Fibroblast of upper back skin (primary cell): ENCODE measurements around the gene TK2.

Experiments used
- DNase-seq: peaks from one replicate; pipeline ENCODE4 v3.0.0-alpha.2; 2013

TK2 gene

DNA sequence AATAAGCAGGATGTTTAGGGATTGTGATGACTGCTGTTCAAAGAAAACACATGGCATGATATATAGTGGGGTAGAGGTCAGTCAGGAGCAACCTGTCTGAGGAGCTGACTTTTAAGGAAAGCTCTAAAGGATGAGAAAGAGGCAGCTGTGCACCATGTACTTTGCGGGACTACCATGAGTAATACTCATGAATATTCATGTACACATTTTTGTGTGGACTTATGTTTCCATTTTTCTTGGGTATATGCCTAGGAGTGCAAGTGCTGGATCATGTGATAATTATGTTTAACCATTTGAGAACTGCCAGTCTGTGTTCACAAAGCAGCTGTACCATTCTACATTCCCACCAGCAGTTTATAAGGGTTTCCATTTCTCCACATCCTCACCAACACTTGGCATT, 87.0 kb downstream of the TK2 start:
- DNase-seq: peak; percentile 36

DNA sequence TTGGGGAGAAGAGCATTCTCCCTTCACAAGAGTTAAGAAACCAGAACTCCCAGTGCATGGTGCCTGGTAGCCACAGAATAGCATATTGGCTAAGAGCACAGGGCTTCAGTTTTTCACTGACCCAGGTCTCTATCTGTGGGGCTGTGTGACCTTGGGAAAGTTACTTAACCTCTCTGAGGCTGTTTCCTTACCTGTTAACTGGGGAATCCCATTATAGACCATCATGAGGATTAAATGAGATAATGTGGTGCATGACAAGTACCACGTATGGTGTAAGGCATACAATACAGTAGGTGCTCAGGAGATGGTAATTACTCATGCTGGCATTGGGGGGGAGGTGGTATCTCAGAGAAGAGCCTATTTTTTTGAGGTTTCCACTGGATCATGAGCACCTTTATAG, 89.2 kb downstream of the TK2 start:
- DNase-seq: no peak

DNA sequence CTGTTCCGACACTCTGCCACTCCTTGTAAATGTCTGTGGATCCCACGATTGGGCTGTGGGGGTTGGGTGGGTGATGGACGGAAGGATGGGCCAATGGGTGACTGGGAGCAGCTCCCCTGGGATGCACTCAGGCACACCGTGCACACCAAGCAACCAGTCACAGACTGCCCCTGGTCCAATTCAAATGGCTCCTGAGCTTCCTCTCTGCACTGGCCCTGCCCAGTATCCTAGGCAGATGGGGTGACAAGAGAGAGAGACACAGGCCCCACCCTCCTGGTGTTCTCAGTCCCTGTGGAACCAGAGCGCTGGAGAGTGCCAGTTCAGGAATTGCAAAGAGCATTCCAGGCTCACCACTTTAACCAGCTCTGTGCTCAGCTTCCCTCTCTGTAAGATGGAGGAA, 90.0 kb downstream of the TK2 start:
- DNase-seq: no peak

DNA sequence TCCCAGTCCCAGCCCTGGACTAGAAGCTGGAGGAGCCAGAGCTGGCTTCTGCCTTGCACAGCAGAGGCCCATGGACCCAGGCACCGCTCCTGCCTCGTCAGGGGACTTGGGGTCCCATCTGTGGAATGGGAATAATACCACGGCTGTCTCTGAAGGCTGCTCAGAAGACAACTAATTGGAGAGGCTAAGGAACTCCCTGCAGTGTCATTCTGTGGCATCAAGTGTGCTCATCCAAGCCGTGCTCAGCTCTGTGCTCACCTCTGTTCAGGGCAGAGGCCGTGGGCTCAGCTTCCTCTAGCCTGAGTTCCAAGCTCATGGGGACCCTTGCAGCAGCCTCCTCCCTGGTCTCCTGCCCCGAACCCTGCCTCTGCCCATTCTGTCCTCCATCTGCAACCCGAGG, 91.1 kb downstream of the TK2 start:
- DNase-seq: no peak

DNA sequence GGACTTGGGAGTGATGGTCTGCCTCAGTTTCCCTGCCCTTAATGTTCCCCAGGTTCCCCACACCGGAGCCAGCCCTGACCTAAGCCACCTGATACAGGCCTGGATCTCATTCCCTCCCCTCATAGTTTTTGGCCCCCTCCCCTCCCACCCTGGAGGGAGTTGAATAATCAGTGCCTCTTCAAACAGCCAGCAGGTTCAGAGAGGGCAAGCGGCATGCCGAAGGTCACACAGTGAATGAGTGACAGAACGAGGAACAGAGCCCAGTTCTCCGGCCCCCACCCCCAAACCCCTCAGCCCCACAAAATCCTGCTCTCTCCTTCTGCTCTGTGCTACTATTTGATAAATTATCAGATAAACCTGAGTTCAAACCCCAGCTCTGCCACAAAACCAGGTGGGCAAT, 91.6 kb downstream of the TK2 start:
- DNase-seq: no peak
